Neutrophil (primary cell): ENCODE results near the gene BLCAP.
"Not testable (repeated sequence)": the region's sequence is repeated elsewhere in the genome, so short reads cannot be mapped to it uniquely, and the experiment has no call there.

Experiments
- H3K27ac ChIP-seq: fragments of 200-600 bp; sonication (generic); 2 replicates; pipeline ENCODE4 v1.5.1; 2016; ENCODE audit warnings: mild to moderate bottlenecking, moderate library complexity
- H3K27me3 ChIP-seq: fragments of 200-600 bp; sonication (generic); 2 replicates; pipeline ENCODE4 v1.6.0; 2016; ENCODE audit warnings: mild to moderate bottlenecking
- H3K36me3 ChIP-seq: fragments of 200-600 bp; sonication (generic); 2 replicates; pipeline ENCODE4 v1.5.1; 2017
- H3K4me1 ChIP-seq, 2 experiments: fragments of 200-600 bp in 1 of 2; sonication (generic) in 1 of 2; 1 replicate in 1 of 2; 2 replicates in 1 of 2; pipeline versions ENCODE4 v1.5.1 to v1.6.1; 2013 to 2016; ENCODE audit warnings: low read depth in 1 of 2, low read length in 1 of 2, mild to moderate bottlenecking in 1 of 2, moderate library complexity in 1 of 2; ENCODE audit not compliant: control insufficient read depth in 1 of 2, insufficient read depth in 1 of 2
- H3K4me3 ChIP-seq, 2 experiments: fragments of 200-600 bp in 1 of 2; sonication (generic) in 1 of 2; 1 replicate in 1 of 2; 2 replicates in 1 of 2; pipeline ENCODE4 v1.5.1; 2013 to 2016; ENCODE audit warnings: low read depth in 1 of 2, low read length in 1 of 2, mild to moderate bottlenecking in 1 of 2, moderate library complexity in 1 of 2
- H3K9me3 ChIP-seq: fragments of 200-600 bp; sonication (generic); 2 replicates; pipeline ENCODE4 v1.5.1; 2016
- CTCF ChIP-seq: fragments of 200-600 bp; sonication (generic); IDR thresholded peaks from 2 replicates; pipeline ENCODE4 v1.5.1; 2016; ENCODE audit warnings: antibody characterized with exemption

The BLCAP gene

GRCh38 chr20:37490663-37491350, 36.9 kb downstream of the BLCAP start:
- Histone ChIP-seq H3K4me1 (no peaks in the 10 kb centered on the region), H3K36me3 (peaks cover 4% of the 10 kb centered on the region), H3K9me3 (no peaks in the 10 kb centered on the region), H3K4me3 (no peak overlapping the region), H3K27ac (no peak overlapping the region), H3K27me3 (peaks cover 4% of the 10 kb centered on the region)
- TF ChIP-seq CTCF: no peak

DNA sequence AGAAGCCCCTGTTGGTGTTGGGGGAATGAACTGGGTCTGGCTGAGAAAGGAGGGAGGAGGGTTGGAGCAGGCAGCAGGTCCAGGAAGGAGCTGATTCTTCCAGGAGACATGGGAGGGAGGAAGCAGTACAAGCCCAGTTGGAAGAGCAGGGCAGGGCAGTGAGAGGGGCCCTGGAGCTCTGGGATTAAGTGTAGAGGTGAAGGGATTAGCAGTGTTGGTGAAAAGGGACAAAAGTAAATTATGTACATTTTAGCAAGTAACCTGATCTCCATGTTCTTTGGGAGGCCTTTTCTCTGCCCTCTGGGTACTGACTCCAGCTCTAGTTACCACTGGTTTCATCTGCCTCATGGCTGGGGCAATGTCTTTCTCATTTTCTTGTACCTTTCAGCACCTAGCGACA, 41.5 kb downstream of the BLCAP start:
- H3K27me3 ChIP-seq, H3K36me3 ChIP-seq, H3K9me3 ChIP-seq, H3K27ac ChIP-seq, H3K4me1 ChIP-seq, H3K4me3 ChIP-seq: not testable (repeated sequence)

DNA sequence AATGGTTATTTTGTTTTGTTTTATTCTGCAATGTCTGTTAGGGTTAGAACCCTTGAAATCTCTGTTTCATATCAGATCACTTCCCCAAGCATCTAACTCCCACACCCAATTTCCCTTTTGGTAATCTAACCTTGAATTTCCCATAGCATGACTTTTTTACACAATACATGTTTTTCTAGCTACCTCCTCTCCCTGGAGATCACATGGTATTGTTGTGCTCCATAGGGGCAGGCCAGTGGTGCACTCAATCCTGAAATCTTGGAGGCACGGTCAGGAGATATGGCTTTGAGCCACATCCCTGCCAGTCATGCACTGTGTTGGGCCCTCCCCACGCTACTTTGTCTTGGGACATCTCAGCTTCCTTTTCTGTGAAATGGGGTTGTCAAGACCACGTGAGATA, 43.3 kb downstream of the BLCAP start:
- no peaks in the 10 kb centered on the region for H3K9me3 ChIP-seq
- no peak for TF ChIP-seq CTCF
- H3K36me3 ChIP-seq: no peaks in the 10 kb centered on the region
- H3K27ac ChIP-seq: no peak overlapping the region
- no peaks in the 10 kb centered on the region for H3K4me1 ChIP-seq
- H3K4me3 ChIP-seq: no peak overlapping the region
- peaks cover 4% of the 10 kb centered on the region for H3K27me3 ChIP-seq

- TF ChIP-seq CTCF: no peak
- Histone ChIP-seq H3K4me3 (no peak overlapping the region), H3K27me3 (peaks cover 22% of the 10 kb centered on the region), H3K9me3 (no peaks in the 10 kb centered on the region), H3K36me3 (no peaks in the 10 kb centered on the region), H3K4me1 (no peaks in the 10 kb centered on the region), H3K27ac (no peak overlapping the region)
Observed at GRCh38 chr20:37481610-37482009, 46.1 kb downstream of the BLCAP start.

GRCh38 chr20:37480919-37481318, 46.8 kb downstream of the BLCAP start:
- Histone ChIP-seq H3K36me3 (no peaks in the 10 kb centered on the region), H3K9me3 (no peaks in the 10 kb centered on the region), H3K27me3 (peaks cover 19% of the 10 kb centered on the region), H3K27ac (no peak overlapping the region), H3K4me1 (no peaks in the 10 kb centered on the region), H3K4me3 (no peak overlapping the region)
- TF ChIP-seq CTCF: no peak

DNA sequence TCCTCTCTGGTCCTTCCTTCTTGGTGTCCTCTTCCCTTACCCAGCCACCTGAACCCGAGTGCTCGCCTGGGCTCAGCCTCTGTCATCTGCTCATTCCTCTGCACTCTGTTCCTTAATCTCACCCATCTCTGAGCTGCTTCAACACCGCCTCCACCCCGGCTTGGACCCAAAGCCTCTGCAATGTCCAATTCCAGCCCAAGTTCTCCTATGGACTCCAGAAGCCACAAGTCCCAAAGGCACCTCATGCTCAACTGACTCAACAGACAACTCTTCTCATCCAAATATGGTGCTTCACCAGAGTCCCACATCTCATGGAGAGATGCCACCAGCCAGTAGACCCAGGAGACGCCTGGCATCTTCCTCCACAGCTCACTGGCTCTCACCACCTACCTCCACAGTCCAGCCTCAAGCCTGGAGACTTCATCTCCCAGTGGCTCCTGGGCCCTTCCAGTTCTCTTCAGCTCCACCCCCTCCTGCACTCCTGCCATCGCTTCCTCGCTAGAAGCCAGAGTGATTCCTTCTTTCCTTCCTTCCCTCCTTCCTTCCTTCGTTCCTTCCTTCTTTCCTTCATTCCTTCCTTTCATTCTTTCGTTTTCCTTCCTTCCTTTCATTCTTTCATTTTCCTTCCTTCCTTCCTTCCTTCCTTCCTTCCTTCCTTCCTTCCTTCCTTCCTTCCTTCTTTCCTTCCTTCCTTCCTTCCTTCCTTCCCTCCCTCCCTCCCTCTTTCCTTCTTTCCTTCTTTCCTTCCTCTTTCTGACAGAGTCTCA, 47.6 kb downstream of the BLCAP start:
- no peak for TF ChIP-seq CTCF
- Histone ChIP-seq H3K4me1 (no peaks in the 10 kb centered on the region), H3K27me3 (peaks cover 18% of the 10 kb centered on the region), H3K4me3 (no peak overlapping the region), H3K27ac (no peak overlapping the region), H3K36me3 (no peaks in the 10 kb centered on the region), H3K9me3 (no peaks in the 10 kb centered on the region)
